Stimulated activated CD4-positive, alpha-beta T cell treated with anti-CD3 and anti-CD28 coated beads, Interleukin-12 subunit alpha, Interleukin-12 subunit beta, amount 100 ng/mL, for 48 hours (primary cell): Measurements from ENCODE around the gene TWIST2.

Experiments
- DNase-seq, 3 donors: peaks; one replicate each; pipeline ENCODE4 v3.0.0-alpha.2; 2020; ENCODE audit warnings: low read depth in 2 of 3, low spot score in 1 of 3

TWIST2 gene

GRCh38 chr2:238903141-238903540 is 55.3 kb downstream of the TWIST2 start:
- DNase-seq: no peak

GRCh38 chr2:238904177-238904576 is 56.3 kb downstream of the TWIST2 start:
- DNase-seq: no peak

- DNase-seq: no peak
These were observed 56.8 kb downstream of the TWIST2 start for GRCh38 chr2:238904716-238905115.

GRCh38 chr2:238905224-238905623 is 57.3 kb downstream of the TWIST2 start:
- DNase-seq: no peak

GRCh38 chr2:238905644-238906043 is 57.8 kb downstream of the TWIST2 start:
- DNase-seq: no peak

- no peak for DNase-seq
These were observed 58.5 kb downstream of the TWIST2 start for GRCh38 chr2:238906254-238906935.

- no peak for DNase-seq
These were observed 59.2 kb downstream of the TWIST2 start for GRCh38 chr2:238906936-238907716.

GRCh38 chr2:238907717-238908173 is 59.9 kb downstream of the TWIST2 start:
- DNase-seq: no peak

GRCh38 chr2:238908960-238909951 is 61.4 kb downstream of the TWIST2 start:
- no peak for DNase-seq

- DNase-seq: no peak
These were observed 63.0 kb downstream of the TWIST2 start for GRCh38 chr2:238910751-238911351.

GRCh38 chr2:238911376-238912227 is 63.7 kb downstream of the TWIST2 start:
- DNase-seq: no peak

- no peak for DNase-seq
These were observed 64.5 kb downstream of the TWIST2 start for GRCh38 chr2:238912228-238912915.

GRCh38 chr2:238912916-238913875 is 65.3 kb downstream of the TWIST2 start:
- no peak for DNase-seq

GRCh38 chr2:238913931-238914647 is 66.2 kb downstream of the TWIST2 start:
- no peak for DNase-seq

GRCh38 chr2:238914648-238915015 is 66.7 kb downstream of the TWIST2 start:
- no peak for DNase-seq

GRCh38 chr2:238915196-238915595 is 67.3 kb downstream of the TWIST2 start:
- DNase-seq: no peak

- DNase-seq: no peak
These were observed 67.7 kb downstream of the TWIST2 start for GRCh38 chr2:238915596-238915995.
